Lung (tissue), 12 donors: Measurements from ENCODE around the gene GLIS1. TPM values are rescaled to one million over a fixed set of nuclear protein-coding genes. Genes with fewer than 3 reads are reported as not detected.

ENCODE experiments used
- ATAC-seq: fragments of 200-7000 bp; cut with Tn5 transposase; one replicate; pipeline ENCODE4 v1.9.1; 2020; ENCODE audit warnings: moderate number of reproducible peaks; ENCODE audit not compliant: insufficient read depth, low FRiP score
- DNase-seq, 3 donors: peaks; one replicate each; pipeline ENCODE4 v3.0.0-alpha.2; 2013 to 2017
- H3K27ac ChIP-seq, 2 donors: one replicate each; pipeline ENCODE4 v1.5.1; 2013; ENCODE audit warnings: mild to moderate bottlenecking in 2 of 2, moderate library complexity in 2 of 2, control low read depth in 1 of 2, inconsistent platforms in 1 of 2, low read depth in 1 of 2, low read length in 1 of 2
- H3K27me3 ChIP-seq, 3 donors: one replicate each; pipeline ENCODE4 v1.5.1; 2013; ENCODE audit warnings: low read length in 2 of 3; ENCODE audit not compliant: control insufficient read depth in 3 of 3, insufficient read depth in 3 of 3
- H3K36me3 ChIP-seq, 4 donors: one replicate each; pipeline ENCODE4 v1.5.1; 2013; ENCODE audit warnings: low read length in 4 of 4, mild to moderate bottlenecking in 1 of 4, moderate library complexity in 1 of 4; ENCODE audit not compliant: control insufficient read depth in 4 of 4, insufficient read depth in 4 of 4
- H3K4me1 ChIP-seq, 5 donors: one replicate each; pipeline ENCODE4 v1.5.1; 2013; ENCODE audit warnings: low read length in 5 of 5, mild to moderate bottlenecking in 2 of 5, moderate library complexity in 1 of 5; ENCODE audit not compliant: control insufficient read depth in 5 of 5, insufficient read depth in 5 of 5
- H3K4me3 ChIP-seq: one replicate; pipeline ENCODE4 v1.5.1; 2013; ENCODE audit warnings: mild to moderate bottlenecking, control low read depth, moderate library complexity
- H3K9ac ChIP-seq, 2 donors: one replicate each; pipeline ENCODE4 v1.5.1; 2013; ENCODE audit warnings: low read length in 2 of 2, control low read depth in 1 of 2; ENCODE audit not compliant: insufficient read depth in 1 of 2
- H3K9me3 ChIP-seq, 4 donors: one replicate each; pipeline ENCODE4 v1.5.1; 2013; ENCODE audit warnings: low read length in 3 of 4, mild to moderate bottlenecking in 1 of 4, moderate library complexity in 1 of 4; ENCODE audit not compliant: control insufficient read depth in 4 of 4, insufficient read depth in 3 of 4
- WGBS, 2 donors: extraction: QIAGEN DNeasy Blood & Tissue Kit; methylation state at CpG; one replicate each; pipeline ENCODE4 v1.1.7; 2013; 5-methylcytosine and 5-hydroxymethylcytosine counted together
- polyA plus RNA-seq, 2 donors: library from polyadenylated mRNA; stranded (reverse); fragments of 200-250 nt; gene quantifications; one replicate each; pipeline ENCODE4 v1.2.1, GENCODE V29; 2013
- total RNA-seq, 2 donors: library from RNA; depleted of rRNA in 1 of 2; stranded (reverse); fragments of >200 nt in 1 of 2; gene quantifications; one replicate each; pipeline ENCODE4 v1.2.1, GENCODE V29; 2014 to 2021
- TF ChIP-seq, protein P1 (sequence below): IDR thresholded peaks from 2 replicates; pipeline ENCODE4 v1.5.1; 2012; ENCODE audit warnings: mild to moderate bottlenecking; ENCODE audit errors: control extremely low read depth, extremely low read depth
- donor health status: control.
- donor health status: control.
- donor health status: Bipolar disorder and iron deficiency.
- donor health status: healthy.
- donor health status: DM: yes; HTN: yes; CAD: no.

GLIS1 gene
- total and polyA plus RNA-seq, 4 donors = 0.05 to 0.18 (median 0.17) TPM; not detected in 1

DNA sequence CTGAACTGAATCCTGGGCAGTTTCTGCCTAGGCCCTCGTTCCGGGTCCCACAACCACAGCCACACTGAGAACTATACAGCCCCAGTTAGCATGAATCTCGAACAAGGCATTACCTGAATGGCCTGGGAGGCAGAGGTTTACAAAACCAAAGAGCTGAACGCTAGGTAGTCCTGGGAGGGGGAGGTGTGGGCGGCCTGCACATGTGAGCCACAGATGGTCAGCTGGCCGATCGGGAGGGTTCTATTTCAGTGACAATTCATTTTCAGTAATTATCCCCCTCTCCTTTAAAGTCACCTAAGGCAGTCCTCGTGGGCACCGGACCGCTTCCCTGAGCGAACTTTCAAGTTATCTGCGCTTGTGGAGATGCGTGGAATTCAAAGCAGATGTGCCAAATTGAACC lies 111.9 kb downstream of the GLIS1 start:
- no peak overlapping the region for H3K27ac ChIP-seq
- TF ChIP-seq, protein P1, sequence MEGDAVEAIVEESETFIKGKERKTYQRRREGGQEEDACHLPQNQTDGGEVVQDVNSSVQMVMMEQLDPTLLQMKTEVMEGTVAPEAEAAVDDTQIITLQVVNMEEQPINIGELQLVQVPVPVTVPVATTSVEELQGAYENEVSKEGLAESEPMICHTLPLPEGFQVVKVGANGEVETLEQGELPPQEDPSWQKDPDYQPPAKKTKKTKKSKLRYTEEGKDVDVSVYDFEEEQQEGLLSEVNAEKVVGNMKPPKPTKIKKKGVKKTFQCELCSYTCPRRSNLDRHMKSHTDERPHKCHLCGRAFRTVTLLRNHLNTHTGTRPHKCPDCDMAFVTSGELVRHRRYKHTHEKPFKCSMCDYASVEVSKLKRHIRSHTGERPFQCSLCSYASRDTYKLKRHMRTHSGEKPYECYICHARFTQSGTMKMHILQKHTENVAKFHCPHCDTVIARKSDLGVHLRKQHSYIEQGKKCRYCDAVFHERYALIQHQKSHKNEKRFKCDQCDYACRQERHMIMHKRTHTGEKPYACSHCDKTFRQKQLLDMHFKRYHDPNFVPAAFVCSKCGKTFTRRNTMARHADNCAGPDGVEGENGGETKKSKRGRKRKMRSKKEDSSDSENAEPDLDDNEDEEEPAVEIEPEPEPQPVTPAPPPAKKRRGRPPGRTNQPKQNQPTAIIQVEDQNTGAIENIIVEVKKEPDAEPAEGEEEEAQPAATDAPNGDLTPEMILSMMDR = no peak
- H3K4me1 ChIP-seq = no peaks in the 10 kb centered on the region
- H3K9ac ChIP-seq = no peak overlapping the region
- peaks cover 0 to 4% (median 0%) of the 10 kb centered on the region in 4 donors for H3K9me3 ChIP-seq
- WGBS, 2 donors = 78 to 89% methylated on average over 13 of the region's 13 CpGs
- H3K27me3 ChIP-seq = no peaks in the 10 kb centered on the region
- ATAC-seq = no peak
- no peak for DNase-seq
- no peak overlapping the region for H3K4me3 ChIP-seq
- no peaks in the 10 kb centered on the region for H3K36me3 ChIP-seq

DNA sequence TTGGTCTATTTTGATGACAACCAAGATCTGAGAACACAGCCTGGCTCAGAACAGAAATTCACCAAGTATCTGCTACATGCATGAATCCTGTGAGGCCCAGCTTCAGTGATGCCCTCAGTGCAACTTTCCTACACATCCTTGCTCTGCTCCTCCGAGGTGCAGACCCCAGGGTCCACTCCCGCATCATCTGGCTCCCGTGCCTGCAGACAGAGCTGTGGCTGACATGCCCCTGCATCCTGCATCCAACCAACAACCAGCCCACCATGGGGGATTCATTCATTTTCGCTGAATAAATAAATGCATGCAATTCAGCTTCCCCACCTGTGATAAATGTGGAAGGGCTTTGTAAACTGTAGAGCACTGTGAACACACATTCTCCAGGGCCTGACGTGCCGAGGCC lies 112.3 kb downstream of the GLIS1 start:
- no peaks in the 10 kb centered on the region for H3K27me3 ChIP-seq

DNA sequence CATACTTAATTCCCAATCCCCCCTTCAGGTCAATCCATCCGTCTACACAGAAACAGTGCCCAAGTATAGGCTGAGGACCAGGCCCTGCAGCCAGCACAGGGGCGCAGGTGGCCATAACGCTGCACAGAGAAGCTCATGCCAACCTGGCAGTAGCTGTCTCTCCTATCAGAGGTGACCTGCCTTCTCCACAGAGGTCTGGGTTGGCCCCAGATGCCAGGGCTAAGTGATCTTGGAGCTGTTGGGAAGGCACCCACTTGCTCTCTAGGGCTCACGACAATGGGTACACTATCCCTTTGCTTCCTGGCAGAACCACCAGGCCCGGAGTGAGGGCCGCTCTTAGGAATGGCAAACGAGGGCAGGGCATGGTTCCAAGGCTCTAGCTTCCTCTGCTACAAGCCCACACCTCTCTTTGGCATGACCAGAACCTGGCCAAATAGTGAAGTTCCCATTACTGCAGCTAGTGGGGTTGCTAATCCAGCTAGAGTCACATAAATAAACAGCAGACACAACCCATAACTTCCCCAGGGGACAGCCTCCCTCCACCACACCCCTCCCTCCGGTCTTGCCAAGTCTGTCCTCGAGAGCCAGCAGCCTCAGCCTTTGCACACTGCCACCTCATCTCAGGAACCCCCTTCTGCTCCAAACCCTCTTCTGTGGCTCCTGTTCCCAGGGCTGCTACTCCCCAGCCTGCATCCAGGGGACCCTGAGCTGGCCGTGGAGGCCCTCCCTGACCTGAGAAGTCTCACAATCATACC lies 113.0 kb downstream of the GLIS1 start:
- Histone ChIP-seq H3K4me1 (peaks cover 0 to 10% (median 0%) of the 10 kb centered on the region in 5 donors), H3K27me3 (no peaks in the 10 kb centered on the region), H3K27ac (no peak overlapping the region), H3K9ac (no peak overlapping the region), H3K9me3 (peaks cover 0 to 4% (median 0%) of the 10 kb centered on the region in 4 donors), H3K36me3 (no peaks in the 10 kb centered on the region), H3K4me3 (no peak overlapping the region)
- 75 to 79% methylated on average over 10 of the region's 10 CpGs for WGBS, 2 donors
- TF ChIP-seq, protein P1 = no peak
- ATAC-seq (no peak), DNase-seq (no peak)

More for the DNA sequence above, 112.3 kb downstream of the GLIS1 start:
- H3K36me3 ChIP-seq = no peaks in the 10 kb centered on the region
- H3K27ac ChIP-seq = no peak overlapping the region
- no peak for ATAC-seq
- no peak for DNase-seq
- TF ChIP-seq, protein P1 = no peak
- H3K4me1 ChIP-seq = peaks cover 0 to 3% (median 0%) of the 10 kb centered on the region in 5 donors
- peaks cover 0 to 4% (median 0%) of the 10 kb centered on the region in 4 donors for H3K9me3 ChIP-seq
- 69 to 75% methylated on average over 6 of the region's 6 CpGs for WGBS, 2 donors
- no peak overlapping the region for H3K4me3 ChIP-seq
- H3K9ac ChIP-seq = no peak overlapping the region
